A549 (cell line): ENCODE data around the gene HDAC7.

ENCODE experiments used
- CEBPB ChIP-seq, 2 experiments: fragments of >200 bp in 1 of 2; sonication (Bioruptor Twin) in 1 of 2; formaldehyde crosslinking in 1 of 2; IDR thresholded peaks; 2 replicates each; pipeline ENCODE4 v1.6.1; 2012 to 2016
- EHF ChIP-seq: fragments of 250-450 bp; sonication (Bioruptor Pico); IDR thresholded peaks from 2 replicates; pipeline ENCODE4 v1.5.0; 2020; ENCODE audit warnings: mild to moderate bottlenecking
- EP300 ChIP-seq, 2 experiments: fragments of >200 bp; sonication (Bioruptor Twin); formaldehyde crosslinking; IDR thresholded peaks; 2 replicates in 1 of 2; 3 replicates in 1 of 2; pipeline ENCODE4 v1.6.1; 2016 to 2017
- HOXB13 ChIP-seq: fragments of 250-450 bp; sonication (Bioruptor Pico); IDR thresholded peaks from 2 replicates; pipeline ENCODE4 v1.5.0; 2020; ENCODE audit warnings: low read depth, mild to moderate bottlenecking, moderate library complexity
- JUN ChIP-seq, 2 experiments: fragments of >200 bp; sonication (Bioruptor Twin); formaldehyde crosslinking; IDR thresholded peaks; 2 replicates in 1 of 2; 3 replicates in 1 of 2; pipeline ENCODE4 v1.6.1; 2016 to 2017
- NR3C1 ChIP-seq: fragments of >200 bp; sonication (Bioruptor Twin); formaldehyde crosslinking; IDR thresholded peaks from 3 replicates; pipeline ENCODE4 v1.6.1; 2017
- PHF8 ChIP-seq: fragments of 200-600 bp; sonication (generic); IDR thresholded peaks from 2 replicates; pipeline ENCODE4 v1.6.1; 2016; ENCODE audit warnings: low read depth, mild to moderate bottlenecking, antibody characterized with exemption, moderate library complexity, borderline replicate concordance
- POLR2A ChIP-seq: IDR thresholded peaks from 2 replicates; pipeline ENCODE4 v1.6.1; 2012; ENCODE audit warnings: mild to moderate bottlenecking, low read length
- RARB ChIP-seq: fragments of 250-450 bp; sonication (Bioruptor Pico); IDR thresholded peaks from 2 replicates; pipeline ENCODE4 v1.8.0; 2021; ENCODE audit warnings: mild to moderate bottlenecking, moderate library complexity
- RNF2 ChIP-seq: fragments of 200-600 bp; sonication (generic); IDR thresholded peaks from 2 replicates; pipeline ENCODE4 v1.6.1; 2016; ENCODE audit warnings: low read depth, mild to moderate bottlenecking, antibody characterized with exemption, moderate library complexity, borderline replicate concordance
- TF ChIP-seq, protein P1 (sequence below): fragments of 200-600 bp; sonication (generic); IDR thresholded peaks from 2 replicates; pipeline ENCODE4 v1.6.1; 2016; ENCODE audit warnings: antibody characterized with exemption, mild to moderate bottlenecking, moderate library complexity
- TF ChIP-seq, protein P2 (sequence below): fragments of >200 bp; sonication (Bioruptor Twin); formaldehyde crosslinking; IDR thresholded peaks from 3 replicates; pipeline ENCODE4 v1.5.1; 2016
- TF ChIP-seq, protein P3 (sequence below): IDR thresholded peaks from 2 replicates; pipeline ENCODE4 v1.6.1; 2012
- TF ChIP-seq, protein P4 (sequence below): fragments of 450-650 bp; IDR thresholded peaks from 2 replicates; pipeline ENCODE4 v1.6.1; 2014; ENCODE audit warnings: antibody characterized with exemption

DNA sequence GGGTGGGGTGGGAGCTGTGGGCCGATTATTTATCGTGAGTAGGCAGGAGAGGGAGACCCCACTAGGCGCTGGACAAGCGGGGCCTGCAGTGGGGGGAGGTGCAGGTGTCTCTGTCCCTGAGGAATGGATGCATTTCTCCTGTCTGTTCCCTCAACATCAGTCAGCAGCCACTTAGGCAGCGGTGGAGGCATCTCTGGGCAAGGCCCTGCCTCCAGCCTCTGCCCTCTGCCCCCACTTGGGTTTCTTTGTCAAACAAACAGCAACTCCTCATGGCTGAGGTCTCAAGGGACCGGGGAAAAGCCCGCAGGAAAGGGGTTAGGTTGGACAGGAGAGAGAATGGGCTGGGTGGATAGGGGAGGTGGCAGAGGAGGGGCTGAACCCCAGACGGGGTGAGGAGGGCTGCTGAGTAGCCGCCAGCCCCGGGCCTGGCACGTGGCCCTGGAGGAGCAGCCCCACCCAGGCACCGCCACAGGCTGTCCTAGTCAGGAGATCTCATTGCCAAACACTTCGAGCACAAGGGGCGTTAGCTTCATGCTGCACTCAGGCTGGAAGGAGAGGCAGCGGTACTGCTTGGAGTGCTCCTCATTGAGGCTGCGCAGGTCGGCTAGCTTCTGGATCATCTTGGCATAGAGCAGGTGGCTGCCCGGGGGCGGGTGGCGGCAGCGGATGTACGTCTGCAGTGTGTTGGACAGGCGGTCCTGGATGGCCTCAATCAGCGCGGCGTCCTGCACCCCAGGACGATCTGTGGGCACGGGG lies 24.7 kb upstream of the HDAC7 start:
- no peak for TF ChIP-seq HOXB13 (CRISPR knock-in tag)
- no peak for TF ChIP-seq POLR2A
- TF ChIP-seq, protein P1, sequence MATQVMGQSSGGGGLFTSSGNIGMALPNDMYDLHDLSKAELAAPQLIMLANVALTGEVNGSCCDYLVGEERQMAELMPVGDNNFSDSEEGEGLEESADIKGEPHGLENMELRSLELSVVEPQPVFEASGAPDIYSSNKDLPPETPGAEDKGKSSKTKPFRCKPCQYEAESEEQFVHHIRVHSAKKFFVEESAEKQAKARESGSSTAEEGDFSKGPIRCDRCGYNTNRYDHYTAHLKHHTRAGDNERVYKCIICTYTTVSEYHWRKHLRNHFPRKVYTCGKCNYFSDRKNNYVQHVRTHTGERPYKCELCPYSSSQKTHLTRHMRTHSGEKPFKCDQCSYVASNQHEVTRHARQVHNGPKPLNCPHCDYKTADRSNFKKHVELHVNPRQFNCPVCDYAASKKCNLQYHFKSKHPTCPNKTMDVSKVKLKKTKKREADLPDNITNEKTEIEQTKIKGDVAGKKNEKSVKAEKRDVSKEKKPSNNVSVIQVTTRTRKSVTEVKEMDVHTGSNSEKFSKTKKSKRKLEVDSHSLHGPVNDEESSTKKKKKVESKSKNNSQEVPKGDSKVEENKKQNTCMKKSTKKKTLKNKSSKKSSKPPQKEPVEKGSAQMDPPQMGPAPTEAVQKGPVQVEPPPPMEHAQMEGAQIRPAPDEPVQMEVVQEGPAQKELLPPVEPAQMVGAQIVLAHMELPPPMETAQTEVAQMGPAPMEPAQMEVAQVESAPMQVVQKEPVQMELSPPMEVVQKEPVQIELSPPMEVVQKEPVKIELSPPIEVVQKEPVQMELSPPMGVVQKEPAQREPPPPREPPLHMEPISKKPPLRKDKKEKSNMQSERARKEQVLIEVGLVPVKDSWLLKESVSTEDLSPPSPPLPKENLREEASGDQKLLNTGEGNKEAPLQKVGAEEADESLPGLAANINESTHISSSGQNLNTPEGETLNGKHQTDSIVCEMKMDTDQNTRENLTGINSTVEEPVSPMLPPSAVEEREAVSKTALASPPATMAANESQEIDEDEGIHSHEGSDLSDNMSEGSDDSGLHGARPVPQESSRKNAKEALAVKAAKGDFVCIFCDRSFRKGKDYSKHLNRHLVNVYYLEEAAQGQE: no peak
- no peak for TF ChIP-seq JUN (IDR thresholded peaks at IDR 0.05)
- TF ChIP-seq EP300 (IDR thresholded peaks at IDR 0.05): no peak
- TF ChIP-seq, protein P2, sequence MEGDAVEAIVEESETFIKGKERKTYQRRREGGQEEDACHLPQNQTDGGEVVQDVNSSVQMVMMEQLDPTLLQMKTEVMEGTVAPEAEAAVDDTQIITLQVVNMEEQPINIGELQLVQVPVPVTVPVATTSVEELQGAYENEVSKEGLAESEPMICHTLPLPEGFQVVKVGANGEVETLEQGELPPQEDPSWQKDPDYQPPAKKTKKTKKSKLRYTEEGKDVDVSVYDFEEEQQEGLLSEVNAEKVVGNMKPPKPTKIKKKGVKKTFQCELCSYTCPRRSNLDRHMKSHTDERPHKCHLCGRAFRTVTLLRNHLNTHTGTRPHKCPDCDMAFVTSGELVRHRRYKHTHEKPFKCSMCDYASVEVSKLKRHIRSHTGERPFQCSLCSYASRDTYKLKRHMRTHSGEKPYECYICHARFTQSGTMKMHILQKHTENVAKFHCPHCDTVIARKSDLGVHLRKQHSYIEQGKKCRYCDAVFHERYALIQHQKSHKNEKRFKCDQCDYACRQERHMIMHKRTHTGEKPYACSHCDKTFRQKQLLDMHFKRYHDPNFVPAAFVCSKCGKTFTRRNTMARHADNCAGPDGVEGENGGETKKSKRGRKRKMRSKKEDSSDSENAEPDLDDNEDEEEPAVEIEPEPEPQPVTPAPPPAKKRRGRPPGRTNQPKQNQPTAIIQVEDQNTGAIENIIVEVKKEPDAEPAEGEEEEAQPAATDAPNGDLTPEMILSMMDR: no peak
- no peak for TF ChIP-seq RNF2
- no peak for TF ChIP-seq CEBPB (IDR thresholded peaks at IDR 0.05)
- no peak for TF ChIP-seq PHF8
- TF ChIP-seq, protein P3, sequence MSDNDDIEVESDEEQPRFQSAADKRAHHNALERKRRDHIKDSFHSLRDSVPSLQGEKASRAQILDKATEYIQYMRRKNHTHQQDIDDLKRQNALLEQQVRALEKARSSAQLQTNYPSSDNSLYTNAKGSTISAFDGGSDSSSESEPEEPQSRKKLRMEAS: no peak
- no peak for TF ChIP-seq EHF (CRISPR knock-in tag)
- TF ChIP-seq NR3C1: no peak
- no peak for TF ChIP-seq RARB (CRISPR knock-in tag)
- TF ChIP-seq, protein P4, sequence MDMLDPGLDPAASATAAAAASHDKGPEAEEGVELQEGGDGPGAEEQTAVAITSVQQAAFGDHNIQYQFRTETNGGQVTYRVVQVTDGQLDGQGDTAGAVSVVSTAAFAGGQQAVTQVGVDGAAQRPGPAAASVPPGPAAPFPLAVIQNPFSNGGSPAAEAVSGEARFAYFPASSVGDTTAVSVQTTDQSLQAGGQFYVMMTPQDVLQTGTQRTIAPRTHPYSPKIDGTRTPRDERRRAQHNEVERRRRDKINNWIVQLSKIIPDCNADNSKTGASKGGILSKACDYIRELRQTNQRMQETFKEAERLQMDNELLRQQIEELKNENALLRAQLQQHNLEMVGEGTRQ: no peak
